Middle frontal gyrus (tissue), 1 donor: ENCODE measurements around the gene CDH15.
"Not testable (repeated sequence)": the region's sequence is repeated elsewhere in the genome, so short reads cannot be mapped to it uniquely, and the experiment has no call there.

Experiments used
- DNase-seq: peaks from one replicate; pipeline ENCODE4 v3.0.0-alpha.2; 2015; ENCODE audit warnings: low spot score; ENCODE audit errors: extremely low spot score

The CDH15 gene

DNA sequence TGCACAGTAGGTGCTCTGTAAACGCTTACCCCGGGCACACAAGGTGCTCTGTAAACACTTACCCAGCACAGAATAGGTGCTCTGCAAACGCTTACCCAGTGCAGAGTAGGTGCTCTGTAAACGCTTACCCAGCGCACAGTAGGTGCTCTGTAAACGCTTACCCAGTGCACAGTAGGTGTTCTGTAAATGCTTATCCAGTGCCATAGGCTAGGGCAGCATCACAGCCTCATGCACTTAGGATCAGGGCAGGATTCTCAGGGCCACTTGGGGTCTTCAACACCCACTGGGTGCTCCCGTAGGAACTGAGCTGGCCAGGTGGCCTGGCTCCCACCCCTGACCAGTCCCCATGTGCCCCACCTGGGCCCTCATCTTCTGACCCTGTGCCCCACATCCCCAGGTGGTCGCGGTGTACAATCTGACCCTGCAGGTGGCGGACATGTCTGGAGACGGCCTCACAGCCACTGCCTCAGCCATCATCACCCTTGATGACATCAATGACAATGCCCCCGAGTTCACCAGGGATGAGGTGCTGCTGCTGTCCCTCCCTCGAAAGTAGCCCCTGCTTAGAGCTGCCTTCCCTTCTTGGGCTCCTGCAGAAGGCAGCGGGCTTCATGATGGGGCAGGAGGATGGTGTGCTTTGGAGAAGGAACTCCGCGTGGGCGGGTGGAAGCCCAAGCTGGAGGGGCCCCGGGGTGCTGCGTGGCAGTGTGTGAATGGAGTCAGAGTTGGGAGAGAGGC lies 15.7 kb downstream of the CDH15 start:
- DNase-seq = no peak

DNA sequence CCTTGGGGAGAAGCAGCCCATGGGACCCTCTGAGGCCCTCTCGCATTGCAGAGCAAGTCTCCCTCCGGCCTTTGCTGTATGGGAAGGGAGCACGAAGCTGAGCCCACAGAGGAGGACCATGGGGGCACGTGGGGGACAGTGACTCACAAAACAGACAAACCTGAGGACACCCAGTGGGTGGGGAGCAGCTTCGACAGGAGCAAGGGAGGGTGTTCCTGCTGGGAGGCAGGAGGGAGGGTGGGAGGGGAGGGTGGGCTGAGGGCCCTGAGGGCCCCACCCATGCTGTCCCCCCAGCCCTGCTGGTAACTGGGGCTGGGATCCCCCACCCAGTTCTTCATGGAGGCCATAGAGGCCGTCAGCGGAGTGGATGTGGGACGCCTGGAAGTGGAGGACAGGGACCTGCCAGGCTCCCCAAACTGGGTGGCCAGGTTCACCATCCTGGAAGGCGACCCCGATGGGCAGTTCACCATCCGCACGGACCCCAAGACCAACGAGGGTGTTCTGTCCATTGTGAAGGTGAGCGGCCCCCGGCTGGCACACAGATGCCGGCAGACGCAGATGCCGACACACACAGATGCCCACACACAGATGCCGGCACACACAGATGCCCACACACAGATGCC lies 16.3 kb downstream of the CDH15 start:
- no peak for DNase-seq

DNA sequence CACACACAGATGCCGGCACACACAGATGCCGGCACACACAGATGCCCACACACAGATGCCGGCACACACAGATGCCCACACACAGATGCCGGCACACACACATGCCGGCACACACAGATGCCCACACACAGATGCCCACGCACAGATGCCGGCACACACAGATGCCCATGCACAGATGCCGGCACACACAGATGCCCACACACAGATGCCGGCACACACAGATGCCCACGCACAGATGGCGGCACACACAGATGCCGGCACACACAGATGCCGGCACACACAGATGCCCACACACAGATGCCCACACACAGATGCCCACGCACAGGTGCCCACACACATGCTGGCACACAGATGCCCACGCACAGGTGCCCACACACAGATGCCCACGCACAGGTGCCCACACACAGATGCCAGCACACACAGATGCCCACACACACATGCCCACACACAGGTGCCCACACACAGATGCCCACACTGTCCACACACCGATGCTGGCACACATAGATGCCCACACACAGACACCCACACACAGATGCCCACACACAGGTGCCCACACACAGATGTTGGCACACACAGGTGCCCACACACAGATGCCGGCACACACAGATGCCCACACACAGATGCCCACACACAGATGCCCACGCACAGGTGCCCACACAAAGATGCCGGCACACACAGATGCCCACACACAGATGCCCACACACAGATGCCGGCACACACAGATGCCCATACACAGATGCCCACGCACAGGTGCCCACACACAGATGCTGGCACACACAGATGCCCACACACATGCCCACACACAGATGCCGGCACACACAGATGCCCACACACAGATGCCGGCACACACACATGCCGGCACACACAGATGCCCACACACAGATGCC lies 17.2 kb downstream of the CDH15 start:
- not testable (repeated sequence) for DNase-seq

DNA sequence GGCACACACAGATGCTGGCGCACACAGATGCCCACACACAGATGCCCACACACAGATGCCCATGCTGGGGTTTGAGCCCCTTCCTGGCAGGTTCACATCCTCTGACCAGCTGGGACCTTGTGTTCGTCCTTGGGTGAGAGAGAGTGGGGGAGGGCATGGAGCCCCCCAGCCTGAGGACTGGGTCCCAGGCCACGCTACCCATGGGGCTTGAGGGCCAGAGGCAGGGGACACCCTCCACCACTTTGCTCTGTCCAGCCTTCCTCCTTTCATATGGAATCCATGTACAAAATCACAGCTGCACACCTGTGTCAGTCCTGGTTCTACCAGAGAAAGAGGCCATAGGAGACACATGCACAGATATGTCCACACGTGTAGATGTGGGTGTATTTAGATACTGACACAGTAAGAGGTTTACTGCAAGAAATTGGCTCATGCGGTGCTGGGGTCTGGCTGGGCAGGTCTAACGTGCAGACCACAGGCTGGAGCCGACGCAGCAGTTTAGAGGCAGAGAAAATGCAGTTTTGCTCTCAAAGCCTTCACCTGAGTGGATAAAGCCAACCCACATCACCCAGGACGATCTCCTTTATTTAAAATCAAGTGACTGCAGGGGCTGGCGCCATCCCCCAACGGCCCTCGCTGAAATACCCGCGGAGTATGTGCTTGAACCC lies 17.9 kb downstream of the CDH15 start:
- DNase-seq = no peak

DNA sequence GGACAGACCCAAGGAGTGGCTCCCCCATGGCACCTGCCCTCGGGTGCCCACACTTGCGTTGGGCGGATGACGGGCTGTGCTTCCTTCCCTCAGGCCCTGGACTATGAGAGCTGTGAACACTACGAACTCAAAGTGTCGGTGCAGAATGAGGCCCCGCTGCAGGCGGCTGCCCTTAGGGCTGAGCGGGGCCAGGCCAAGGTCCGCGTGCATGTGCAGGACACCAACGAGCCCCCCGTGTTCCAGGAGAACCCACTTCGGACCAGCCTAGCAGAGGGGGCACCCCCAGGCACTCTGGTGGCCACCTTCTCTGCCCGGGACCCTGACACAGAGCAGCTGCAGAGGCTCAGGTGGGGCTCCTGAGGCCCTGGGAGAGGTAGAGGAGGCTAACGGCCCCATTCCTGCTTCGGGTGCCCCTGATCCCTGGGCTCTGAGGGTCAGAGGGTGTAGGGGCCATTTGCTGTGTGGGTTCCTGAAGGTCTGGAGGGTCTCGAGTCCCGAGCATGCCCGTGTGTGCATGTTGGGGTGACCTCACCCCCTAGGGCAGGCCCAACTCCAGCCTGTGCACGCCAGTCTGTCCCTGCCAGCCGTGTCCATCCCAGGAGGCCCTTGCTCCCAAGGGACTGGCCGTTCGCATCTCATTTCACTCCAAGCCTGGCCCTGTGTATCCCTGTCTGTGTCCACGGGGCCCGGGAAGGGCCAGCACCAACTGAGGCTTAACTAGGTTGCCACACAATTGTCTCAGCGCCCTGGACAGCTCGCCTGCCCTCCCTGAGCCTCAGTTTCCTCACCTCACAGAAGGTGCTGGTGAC lies 18.8 kb downstream of the CDH15 start:
- no peak for DNase-seq

DNA sequence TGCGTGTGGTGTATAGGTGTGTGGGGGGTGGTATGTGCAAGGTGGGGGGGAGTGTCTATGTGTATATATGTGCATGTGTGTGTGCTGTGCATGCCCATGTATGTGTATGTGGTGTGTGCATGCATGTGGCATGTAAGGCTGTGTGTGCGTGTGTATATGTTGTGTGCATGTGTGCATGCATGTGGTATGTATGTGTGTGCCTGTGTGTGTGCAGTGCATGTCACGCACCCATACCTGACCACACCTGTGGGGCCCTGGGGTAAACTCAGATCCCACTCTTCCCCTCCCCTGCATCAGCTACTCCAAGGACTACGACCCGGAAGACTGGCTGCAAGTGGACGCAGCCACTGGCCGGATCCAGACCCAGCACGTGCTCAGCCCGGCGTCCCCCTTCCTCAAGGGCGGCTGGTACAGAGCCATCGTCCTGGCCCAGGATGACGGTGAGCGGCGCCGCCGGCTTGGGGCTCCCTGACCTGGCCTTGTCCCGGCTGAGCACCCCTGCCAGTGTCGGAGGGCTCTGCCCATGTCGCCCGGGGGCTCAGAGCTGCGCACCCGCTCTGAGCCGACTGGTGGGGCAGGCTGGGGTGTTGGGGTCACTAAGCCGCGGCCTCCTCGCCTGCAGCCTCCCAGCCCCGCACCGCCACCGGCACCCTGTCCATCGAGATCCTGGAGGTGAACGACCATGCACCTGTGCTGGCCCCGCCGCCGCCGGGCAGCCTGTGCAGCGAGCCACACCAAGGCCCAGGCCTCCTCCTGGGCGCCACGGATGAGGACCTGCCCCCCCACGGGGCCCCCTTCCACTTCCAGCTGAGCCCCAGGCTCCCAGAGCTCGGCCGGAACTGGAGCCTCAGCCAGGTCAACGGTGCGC lies 19.7 kb downstream of the CDH15 start:
- DNase-seq = no peak

DNA sequence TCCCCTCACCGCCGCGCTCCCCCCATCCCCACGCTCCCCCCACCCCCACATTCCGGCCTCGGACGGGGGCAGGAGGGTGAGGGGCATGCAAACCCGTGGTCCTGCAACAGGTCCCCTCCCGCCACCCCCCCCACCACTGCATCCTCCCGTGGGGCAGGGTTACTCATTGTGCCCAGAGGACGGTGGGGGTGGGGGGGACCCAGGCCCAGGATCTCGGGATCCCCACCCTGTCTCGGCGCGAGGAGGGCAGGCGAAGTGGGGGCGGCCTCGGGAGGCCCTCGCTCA lies 20.3 kb downstream of the CDH15 start:
- DNase-seq = no peak

DNA sequence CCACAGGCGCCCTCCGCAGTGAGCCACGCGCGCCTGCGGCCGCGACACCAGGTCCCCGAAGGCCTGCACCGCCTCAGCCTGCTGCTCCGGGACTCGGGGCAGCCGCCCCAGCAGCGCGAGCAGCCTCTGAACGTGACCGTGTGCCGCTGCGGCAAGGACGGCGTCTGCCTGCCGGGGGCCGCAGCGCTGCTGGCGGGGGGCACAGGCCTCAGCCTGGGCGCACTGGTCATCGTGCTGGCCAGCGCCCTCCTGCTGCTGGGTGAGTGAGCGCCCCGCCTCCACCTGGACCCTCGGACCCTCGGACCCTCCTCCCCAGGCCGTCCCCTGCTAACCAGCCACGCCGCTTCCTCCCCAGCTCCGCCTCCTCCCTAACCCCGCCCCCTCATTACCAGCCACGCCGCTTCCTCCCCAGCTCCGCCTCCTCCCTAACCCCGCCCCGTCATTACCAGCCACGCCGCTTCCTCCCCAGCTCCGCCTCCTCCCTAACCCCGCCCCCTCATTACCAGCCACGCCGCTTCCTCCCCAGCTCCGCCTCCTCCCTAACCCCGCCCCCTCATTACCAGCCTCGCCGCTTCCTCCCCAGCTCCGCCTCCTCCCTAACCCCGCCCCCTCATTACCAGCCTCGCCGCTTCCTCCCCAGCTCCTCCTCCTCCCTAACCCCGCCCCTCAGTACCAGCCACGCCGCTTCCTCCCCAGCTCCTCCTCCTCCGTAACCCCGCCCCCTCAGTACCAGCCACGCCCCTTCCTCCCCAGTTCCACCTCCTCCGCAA lies 20.8 kb downstream of the CDH15 start:
- DNase-seq = not testable (repeated sequence)

DNA sequence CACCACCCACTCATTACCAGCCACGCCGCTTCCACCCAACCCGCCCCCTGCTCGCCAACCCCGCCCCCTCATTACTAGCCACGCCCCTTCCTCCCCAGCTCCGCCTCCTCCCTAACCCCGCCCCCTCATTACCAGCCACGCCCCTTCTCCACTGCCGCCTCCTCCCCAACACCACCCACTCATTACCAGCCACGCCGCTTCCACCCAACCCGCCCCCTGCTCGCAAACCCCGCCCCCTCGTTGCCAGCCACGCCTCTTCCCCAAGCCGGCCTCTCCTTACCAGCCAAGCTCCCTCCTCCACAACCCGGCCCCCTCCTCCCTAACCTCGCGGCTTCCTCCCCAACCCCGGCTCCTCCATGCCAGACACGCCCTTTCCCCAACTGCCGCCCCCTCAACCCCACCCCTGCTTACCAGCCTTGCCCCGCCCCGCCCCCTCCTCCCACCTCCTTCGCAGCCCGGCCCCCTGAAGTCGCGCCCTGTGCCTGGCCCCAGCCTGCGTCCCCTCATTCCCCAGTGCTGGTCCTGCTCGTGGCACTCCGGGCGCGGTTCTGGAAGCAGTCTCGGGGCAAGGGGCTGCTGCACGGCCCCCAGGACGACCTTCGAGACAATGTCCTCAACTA lies 21.5 kb downstream of the CDH15 start:
- DNase-seq = no peak

DNA sequence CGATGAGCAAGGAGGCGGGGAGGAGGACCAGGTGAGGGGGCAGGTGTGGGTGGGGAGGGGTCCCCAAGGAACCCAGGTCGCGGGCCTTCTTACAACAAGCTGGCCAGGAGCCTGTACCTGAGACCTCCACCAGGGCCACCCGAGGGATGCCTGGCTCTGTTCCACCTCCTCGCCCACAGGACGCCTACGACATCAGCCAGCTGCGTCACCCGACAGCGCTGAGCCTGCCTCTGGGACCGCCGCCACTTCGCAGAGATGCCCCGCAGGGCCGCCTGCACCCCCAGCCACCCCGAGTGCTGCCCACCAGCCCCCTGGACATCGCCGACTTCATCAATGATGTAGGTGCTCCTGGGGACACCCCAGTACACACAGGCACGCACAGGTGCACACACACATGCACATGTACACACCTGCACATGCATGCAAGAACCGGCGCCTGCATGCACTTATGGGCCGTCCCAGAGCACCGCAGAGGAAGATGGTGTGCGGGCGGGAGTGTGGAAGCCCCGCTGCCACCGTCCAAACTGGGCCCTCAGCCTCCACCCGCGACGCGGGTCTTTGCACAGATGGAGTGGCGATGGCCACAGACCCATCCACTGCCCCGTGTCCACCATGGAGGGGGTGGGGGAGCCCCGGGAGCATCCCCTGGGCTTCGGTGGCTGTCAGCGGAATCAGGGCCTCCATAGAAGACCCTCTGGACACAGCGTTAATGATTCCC lies 22.2 kb downstream of the CDH15 start:
- no peak for DNase-seq

DNA sequence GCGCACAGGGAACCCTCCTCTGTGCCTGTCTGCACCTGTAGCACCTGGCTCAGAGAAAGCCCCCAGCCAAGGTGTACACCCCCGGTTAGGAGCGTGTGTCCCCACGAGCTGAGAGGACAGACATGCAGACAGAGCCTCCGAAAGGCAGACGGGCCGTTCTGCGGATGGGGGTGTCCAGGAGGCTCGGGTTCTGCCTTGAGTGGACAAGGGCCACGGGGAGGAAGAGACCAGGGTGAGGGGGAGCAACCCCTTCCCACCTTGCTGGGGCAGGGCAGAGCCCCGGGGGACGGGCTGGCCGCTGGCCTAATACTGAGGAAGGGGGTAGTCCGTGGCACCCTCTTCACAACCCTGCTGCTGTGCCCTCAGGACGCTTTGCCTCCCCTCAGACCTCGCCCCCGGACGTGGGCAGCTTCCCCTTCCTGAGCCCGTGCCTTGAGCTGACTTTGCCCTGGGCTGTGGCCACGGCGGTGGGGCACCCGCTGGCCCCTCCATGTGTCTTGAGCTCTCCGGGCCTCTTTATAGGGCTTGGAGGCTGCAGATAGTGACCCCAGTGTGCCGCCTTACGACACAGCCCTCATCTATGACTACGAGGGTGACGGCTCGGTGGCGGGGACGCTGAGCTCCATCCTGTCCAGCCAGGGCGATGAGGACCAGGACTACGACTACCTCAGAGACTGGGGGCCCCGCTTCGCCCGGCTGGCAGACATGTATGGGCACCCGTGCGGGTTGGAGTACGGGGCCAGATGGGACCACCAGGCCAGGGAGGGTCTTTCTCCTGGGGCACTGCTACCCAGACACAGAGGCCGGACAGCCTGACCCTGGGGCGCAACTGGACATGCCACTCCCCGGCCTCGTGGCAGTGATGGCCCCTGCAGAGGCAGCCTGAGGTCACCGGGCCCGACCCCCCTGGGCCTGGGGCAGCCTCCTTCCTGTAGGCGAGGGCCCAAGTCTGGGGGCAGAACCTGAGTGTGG lies 23.1 kb downstream of the CDH15 start:
- DNase-seq = no peak

DNA sequence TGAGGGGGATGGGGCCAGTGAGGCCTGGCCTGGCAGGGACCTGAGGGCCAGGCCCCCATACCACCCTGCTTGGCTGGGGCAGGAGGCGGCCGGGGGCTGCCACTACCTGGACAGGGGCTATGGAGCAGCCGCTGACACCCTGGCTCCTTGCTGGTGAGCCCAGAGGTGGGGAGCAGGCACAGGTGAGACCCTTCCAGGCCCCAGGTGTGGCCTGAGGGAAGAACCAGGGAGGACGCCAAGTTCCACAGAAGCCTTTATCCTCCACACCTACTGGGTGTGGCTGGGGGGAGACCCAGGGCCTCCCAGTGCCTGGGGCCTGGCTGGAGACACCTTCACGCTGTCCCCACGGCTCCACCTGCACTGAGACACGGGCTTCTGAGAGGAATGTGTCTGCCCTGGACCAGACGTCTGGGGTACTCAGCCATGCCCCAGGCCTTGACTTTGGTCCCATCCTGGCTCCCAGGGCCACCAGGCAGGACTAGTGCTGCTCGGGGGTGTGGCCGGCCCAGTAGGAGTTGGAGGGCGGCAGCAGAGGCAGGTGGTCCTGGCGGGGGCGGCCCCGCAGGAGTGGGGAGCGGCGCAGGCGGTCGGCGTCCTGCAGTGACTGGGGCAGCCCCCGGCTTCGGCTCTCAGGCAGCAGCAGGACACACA lies 24.1 kb downstream of the CDH15 start:
- DNase-seq = no peak

DNA sequence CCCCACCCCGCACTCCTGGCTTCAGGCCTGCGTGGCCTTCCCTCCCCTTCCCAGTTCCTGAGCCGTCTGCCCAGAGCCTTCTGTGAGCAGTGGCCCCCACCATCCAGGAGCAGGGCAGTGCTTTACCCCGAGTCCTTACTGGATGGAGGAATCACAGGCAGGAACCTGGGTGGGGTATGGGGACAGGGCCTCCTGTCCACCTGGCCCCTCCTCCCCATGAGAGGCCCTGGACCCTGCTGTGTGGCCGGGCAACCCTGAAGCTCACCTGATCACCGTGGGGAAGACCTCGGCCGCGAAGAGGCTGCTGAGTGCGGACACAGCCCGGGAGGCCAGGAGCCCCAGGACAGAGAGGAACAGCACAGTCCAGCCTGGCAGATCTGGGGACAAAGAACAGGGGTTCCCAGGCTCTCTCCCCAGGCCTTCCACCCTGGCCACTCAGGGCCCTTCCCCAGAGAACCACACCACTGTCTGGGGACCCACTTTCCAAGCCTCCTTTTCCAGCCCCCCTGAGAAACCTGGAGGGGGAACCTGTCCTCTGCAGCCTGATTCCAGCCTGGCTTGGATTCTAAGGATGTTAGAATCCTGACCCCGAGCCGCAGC lies 25.6 kb downstream of the CDH15 start:
- DNase-seq = no peak

DNA sequence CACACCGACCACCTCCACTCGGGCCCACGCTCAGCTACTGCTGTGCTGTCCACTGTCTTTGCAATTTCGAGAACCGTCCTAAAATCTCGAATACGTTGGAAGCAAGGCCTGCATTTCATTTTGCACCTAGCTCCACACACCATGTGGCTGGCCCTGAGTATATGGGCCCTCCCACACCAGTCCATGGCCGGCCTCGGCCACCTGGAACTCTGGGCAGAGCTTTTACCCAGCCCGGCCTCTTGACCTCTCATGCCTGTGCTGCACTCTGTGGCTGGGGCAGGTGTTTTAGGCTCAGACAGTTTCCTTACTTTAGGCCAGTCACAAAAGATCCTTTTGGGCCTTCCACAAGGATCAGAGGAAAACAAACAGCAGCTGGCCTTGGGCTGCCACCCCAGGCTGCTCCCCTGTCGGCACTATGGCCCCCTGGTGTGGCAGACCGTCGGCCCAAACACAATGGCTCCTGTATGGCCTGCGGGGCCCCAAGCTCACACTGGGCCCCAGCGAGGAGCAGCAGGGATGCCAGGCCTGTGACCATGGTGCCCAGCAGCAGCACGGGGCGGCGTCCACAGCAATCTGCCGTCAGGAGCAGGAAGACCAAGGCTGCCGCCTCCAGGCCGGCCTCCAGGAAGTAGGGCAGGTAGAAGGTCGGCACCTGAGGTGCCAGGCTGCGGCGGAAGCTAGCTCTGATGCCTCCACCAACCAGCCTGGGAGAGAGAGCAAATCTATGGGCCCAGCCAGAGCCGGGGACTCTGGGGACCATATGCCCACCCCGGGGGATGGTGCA lies 26.3 kb downstream of the CDH15 start:
- no peak for DNase-seq
